WTC11 (cell line): ENCODE measurements around the gene PRKAR1B. TPM values are rescaled to one million over a fixed set of nuclear protein-coding genes. Genes with fewer than 3 reads are reported as not detected.

Experiments
- ATAC-seq: fragments of 200-7000 bp; cut with Tn5 transposase; 2 replicates; pipeline ENCODE4 v1.10.0; 2021; ENCODE audit warnings: mild to moderate bottlenecking, moderate library complexity
- CTCF ChIA-PET: fragments of 300-600 bp; sonication (Branson Sonifier 250); formaldehyde crosslinking; loops from one replicate; lab custom pipeline; 2021; ENCODE audit warnings: antibody characterized with exemption; lab: Charles Lee
- POLR2A ChIA-PET: fragments of 350-600 bp; sonication (Branson Sonifier 250); formaldehyde crosslinking; loops from one replicate; lab custom pipeline; 2021; ENCODE audit warnings: antibody characterized with exemption; lab: Charles Lee
- DNase-seq: peaks from one replicate; pipeline ENCODE4 v3.0.0; 2021; ENCODE audit warnings: low spot score
- H3K27ac Mint-ChIP-seq: 2 replicates; pipeline ENCODE4 v1.8.0; 2021; ENCODE audit warnings: mixed read lengths
- H3K27me3 Mint-ChIP-seq: 2 replicates; pipeline ENCODE4 v1.8.0; 2021; ENCODE audit warnings: low read depth, mild to moderate bottlenecking, moderate library complexity, mixed read lengths
- H3K36me3 Mint-ChIP-seq: 2 replicates; pipeline ENCODE4 v1.8.0; 2021; ENCODE audit warnings: mixed read lengths
- H3K4me1 Mint-ChIP-seq: 2 replicates; pipeline ENCODE4 v1.8.0; 2022; ENCODE audit warnings: mixed read lengths
- H3K4me3 Mint-ChIP-seq: 2 replicates; pipeline ENCODE4 v1.8.0; 2021; ENCODE audit warnings: mild to moderate bottlenecking, moderate library complexity, mixed read lengths
- H3K9me3 Mint-ChIP-seq: 2 replicates; pipeline ENCODE4 v1.8.0; 2021; ENCODE audit warnings: mixed read lengths
- AFF4 ChIP-seq: sonication (generic); formaldehyde crosslinking; IDR thresholded peaks from 2 replicates; pipeline ENCODE4 v1.8.1; 2023; ENCODE audit warnings: mild to moderate bottlenecking, missing genetic modification reagents, borderline replicate concordance
- CDX4 ChIP-seq: fragments of 250-450 bp; sonication (Bioruptor Pico); IDR thresholded peaks from 2 replicates; pipeline ENCODE4 v1.9.0; 2021; ENCODE audit warnings: moderate library complexity, mild to moderate bottlenecking, inconsistent platforms, borderline replicate concordance
- E2F1 ChIP-seq: sonication (generic); formaldehyde crosslinking; IDR thresholded peaks from 2 replicates; pipeline ENCODE4 v1.8.0; 2022; ENCODE audit warnings: mild to moderate bottlenecking, missing genetic modification reagents
- E2F4 ChIP-seq: sonication (generic); formaldehyde crosslinking; IDR thresholded peaks from 2 replicates; pipeline ENCODE4 v1.8.1; 2022; ENCODE audit warnings: low read depth, mild to moderate bottlenecking, moderate library complexity, missing genetic modification reagents, borderline replicate concordance
- ELF4 ChIP-seq: sonication (generic); formaldehyde crosslinking; IDR thresholded peaks from 2 replicates; pipeline ENCODE4 v1.8.1; 2022; ENCODE audit warnings: low read depth, mild to moderate bottlenecking, moderate library complexity, missing genetic modification reagents
- ESRRA ChIP-seq: sonication (generic); formaldehyde crosslinking; IDR thresholded peaks from 2 replicates; pipeline ENCODE4 v1.8.1; 2022; ENCODE audit warnings: mild to moderate bottlenecking, missing genetic modification reagents, borderline replicate concordance
- FOXP1 ChIP-seq: sonication (generic); formaldehyde crosslinking; IDR thresholded peaks from 2 replicates; pipeline ENCODE4 v1.8.0; 2022; ENCODE audit warnings: missing genetic modification reagents, mild to moderate bottlenecking, moderate library complexity, borderline replicate concordance
- GABPB1 ChIP-seq: sonication (generic); formaldehyde crosslinking; IDR thresholded peaks from 2 replicates; pipeline ENCODE4 v1.8.1; 2023; ENCODE audit warnings: mild to moderate bottlenecking, missing genetic modification reagents
- MAX ChIP-seq: sonication (generic); formaldehyde crosslinking; IDR thresholded peaks from 2 replicates; pipeline ENCODE4 v1.8.0; 2022; ENCODE audit warnings: mild to moderate bottlenecking, missing genetic modification reagents
- MYBL2 ChIP-seq: sonication (generic); formaldehyde crosslinking; IDR thresholded peaks from 2 replicates; pipeline ENCODE4 v1.8.1; 2023; ENCODE audit warnings: mild to moderate bottlenecking, moderate library complexity, missing genetic modification reagents
- NFYB ChIP-seq: sonication (generic); formaldehyde crosslinking; conservative IDR thresholded peaks from 2 replicates; pipeline ENCODE4 v1.8.0; 2022; ENCODE audit warnings: low read depth, missing genetic modification reagents
- PREB ChIP-seq: sonication (generic); formaldehyde crosslinking; IDR thresholded peaks from 2 replicates; pipeline ENCODE4 v1.8.1; 2022; ENCODE audit warnings: mild to moderate bottlenecking, missing genetic modification reagents, moderate library complexity, borderline replicate concordance
- SOX15 ChIP-seq: fragments of 250-450 bp; sonication (Bioruptor Pico); IDR thresholded peaks from 2 replicates; pipeline ENCODE4 v1.9.0; 2021; ENCODE audit warnings: mild to moderate bottlenecking
- ZNF138 ChIP-seq: sonication (generic); formaldehyde crosslinking; conservative IDR thresholded peaks from 2 replicates; pipeline ENCODE4 v1.8.1; 2022; ENCODE audit warnings: mild to moderate bottlenecking, moderate library complexity, missing genetic modification reagents
- ZNF232 ChIP-seq: sonication (generic); formaldehyde crosslinking; IDR thresholded peaks from 2 replicates; pipeline ENCODE4 v1.8.0; 2022; ENCODE audit warnings: mild to moderate bottlenecking, missing genetic modification reagents
- ZNF263 ChIP-seq: sonication (generic); formaldehyde crosslinking; IDR thresholded peaks from 2 replicates; pipeline ENCODE4 v1.8.1; 2022; ENCODE audit warnings: low read depth, mild to moderate bottlenecking, moderate library complexity, missing genetic modification reagents
- ZNF317 ChIP-seq: sonication (generic); formaldehyde crosslinking; IDR thresholded peaks from 2 replicates; pipeline ENCODE4 v1.8.1; 2023; ENCODE audit warnings: low read depth, mild to moderate bottlenecking, moderate library complexity, missing genetic modification reagents, borderline replicate concordance
- ZNF416 ChIP-seq: fragments of 250-450 bp; sonication (Bioruptor Pico); IDR thresholded peaks from 2 replicates; pipeline ENCODE4 v1.9.0; 2021; ENCODE audit warnings: mild to moderate bottlenecking, inconsistent platforms
- total RNA-seq: library from RNA; stranded (reverse); gene quantifications from 3 replicates; pipeline ENCODE4 v1.2.3, GENCODE V29; 2021

Gene PRKAR1B
- total RNA-seq, 1 experiment from 2014 or later = 43.6 TPM

- Mint-ChIP-seq H3K9me3 (peaks cover 22% of the 10 kb centered on the region), H3K4me3 (no peak overlapping the region), H3K36me3 (peaks cover 44% of the 10 kb centered on the region), H3K27ac (no peak overlapping the region), H3K4me1 (no peaks in the 10 kb centered on the region), H3K27me3 (no peaks in the 10 kb centered on the region)
- TF ChIP-seq ZNF138 (CRISPR knock-in tag) = no peak
- TF ChIP-seq ZNF416 (CRISPR knock-in tag) = no peak
- TF ChIP-seq ZNF317 (CRISPR knock-in tag) = no peak
- no peak for TF ChIP-seq ZNF232 (CRISPR knock-in tag)
- no peak for TF ChIP-seq AFF4 (CRISPR knock-in tag)
- no peak for TF ChIP-seq MYBL2 (CRISPR knock-in tag)
- no peak for TF ChIP-seq E2F1 (CRISPR knock-in tag)
- no peak for TF ChIP-seq CDX4
- TF ChIP-seq FOXP1 (CRISPR knock-in tag) = no peak
- no peak for TF ChIP-seq ESRRA (CRISPR knock-in tag)
- no peak for TF ChIP-seq ZNF263 (CRISPR knock-in tag)
- no peak for TF ChIP-seq SOX15 (CRISPR knock-in tag)
- TF ChIP-seq PREB (CRISPR knock-in tag) = no peak
- no peak for TF ChIP-seq NFYB
- TF ChIP-seq GABPB1 (CRISPR knock-in tag) = no peak
- no peak for TF ChIP-seq E2F4 (CRISPR knock-in tag)
- no peak for TF ChIP-seq MAX (CRISPR knock-in tag)
- no peak for TF ChIP-seq ELF4
- ATAC-seq (no peak), DNase-seq (no peak)
- ChIA-PET CTCF (interaction anchor here (0.6 to 0.7 kb wide), 2 partner anchors 14 to 92 kb away, joined by 3 read pairs; no protein-coding TSS in a partner anchor), POLR2A (no interaction called here)
Measured at GRCh38 chr7:672891-673290, 54.2 kb downstream of the PRKAR1B start.
